ENCODE measurements around the gene ENAH.

DNA sequence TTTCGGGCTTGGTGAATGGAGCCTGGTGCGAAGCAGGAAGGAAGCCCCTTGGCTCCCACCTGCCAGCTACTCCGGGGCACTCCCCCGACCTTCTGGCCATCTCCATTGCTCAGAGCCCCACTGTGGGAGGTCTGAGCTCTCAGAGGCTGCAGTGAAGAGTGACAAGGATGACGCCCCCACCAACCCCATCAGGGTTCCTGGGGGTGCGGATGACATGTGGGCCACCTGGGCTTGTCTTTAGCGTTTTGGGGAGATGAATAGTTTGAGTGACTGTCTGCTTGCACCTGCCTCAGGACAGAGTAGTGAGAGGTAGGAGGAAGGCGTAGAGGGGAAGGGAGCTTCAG lies 181.8 kb downstream of the ENAH start:
- TF ChIP-seq POLR2AphosphoS5 (IDR thresholded peaks at IDR 0.05; ENCODE audit: low read depth, low read length) (no peak), SP1 (IDR thresholded peaks at IDR 0.05; ENCODE audit: low read depth) (no peak), POLR2A (IDR thresholded peaks at IDR 0.05; ENCODE audit: borderline replicate concordance, extremely low read depth, insufficient read depth, insufficient read length) (no peak), EZH2phosphoT487 (IDR thresholded peaks at IDR 0.05; ENCODE audit: borderline replicate concordance) (no peak), TCF7L2 (IDR thresholded peaks at IDR 0.05; ENCODE audit: borderline replicate concordance, extremely low read depth, insufficient read depth, insufficient read length) (no peak)
- TF ChIP-seq, protein P1, sequence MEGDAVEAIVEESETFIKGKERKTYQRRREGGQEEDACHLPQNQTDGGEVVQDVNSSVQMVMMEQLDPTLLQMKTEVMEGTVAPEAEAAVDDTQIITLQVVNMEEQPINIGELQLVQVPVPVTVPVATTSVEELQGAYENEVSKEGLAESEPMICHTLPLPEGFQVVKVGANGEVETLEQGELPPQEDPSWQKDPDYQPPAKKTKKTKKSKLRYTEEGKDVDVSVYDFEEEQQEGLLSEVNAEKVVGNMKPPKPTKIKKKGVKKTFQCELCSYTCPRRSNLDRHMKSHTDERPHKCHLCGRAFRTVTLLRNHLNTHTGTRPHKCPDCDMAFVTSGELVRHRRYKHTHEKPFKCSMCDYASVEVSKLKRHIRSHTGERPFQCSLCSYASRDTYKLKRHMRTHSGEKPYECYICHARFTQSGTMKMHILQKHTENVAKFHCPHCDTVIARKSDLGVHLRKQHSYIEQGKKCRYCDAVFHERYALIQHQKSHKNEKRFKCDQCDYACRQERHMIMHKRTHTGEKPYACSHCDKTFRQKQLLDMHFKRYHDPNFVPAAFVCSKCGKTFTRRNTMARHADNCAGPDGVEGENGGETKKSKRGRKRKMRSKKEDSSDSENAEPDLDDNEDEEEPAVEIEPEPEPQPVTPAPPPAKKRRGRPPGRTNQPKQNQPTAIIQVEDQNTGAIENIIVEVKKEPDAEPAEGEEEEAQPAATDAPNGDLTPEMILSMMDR (IDR thresholded peaks at IDR 0.05 in 2 of 3, conservative IDR thresholded peaks at IDR 0.05 in 1 of 3; ENCODE audit: borderline replicate concordance in 1 of 3, insufficient read depth in 1 of 3, low read depth in 2 of 3, low read length in 2 of 3), result no peak
- TF ChIP-seq, protein P2, sequence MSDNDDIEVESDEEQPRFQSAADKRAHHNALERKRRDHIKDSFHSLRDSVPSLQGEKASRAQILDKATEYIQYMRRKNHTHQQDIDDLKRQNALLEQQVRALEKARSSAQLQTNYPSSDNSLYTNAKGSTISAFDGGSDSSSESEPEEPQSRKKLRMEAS (IDR thresholded peaks at IDR 0.05), result no peak
